Caco-2 (cell line): ENCODE measurements around the gene COPB1. TPM values are rescaled to one million over a fixed set of nuclear protein-coding genes. Genes with fewer than 3 reads are reported as not detected.

Experiments
- BruUV-seq: library from RNA; stranded (reverse); fragments of 400-500 nt; replicated peaks from 2 replicates; lab custom pipeline; 2021; lab: Mats Ljungman, UMichigan
- CTCF ChIA-PET: fragments of 300-600 bp; sonication (Branson Sonifier 250); formaldehyde crosslinking; loops from one replicate; lab custom pipeline; 2022; ENCODE audit warnings: antibody characterized with exemption; lab: Charles Lee
- POLR2A ChIA-PET: fragments of 300-600 bp; sonication (Branson Sonifier 250); formaldehyde crosslinking; loops from one replicate; lab custom pipeline; 2022; ENCODE audit warnings: antibody characterized with exemption; lab: Charles Lee
- DNase-seq, 2 experiments: peaks; one replicate each; pipeline versions ENCODE4 v3.0.0 to v3.0.0-alpha.2; 2020 to 2022
- H3K27me3 ChIP-seq: replicated peaks from 2 replicates; pipeline ENCODE4 v1.6.0; 2011; ENCODE audit warnings: low read length; ENCODE audit not compliant: control insufficient read depth, insufficient read depth
- H3K36me3 ChIP-seq: 2 replicates; pipeline ENCODE4 v1.5.1; 2011; ENCODE audit warnings: low read length; ENCODE audit not compliant: control insufficient read depth, insufficient read depth
- H3K4me1 ChIP-seq: fragments of 250-450 bp; sonication (Bioruptor Pico); 2 replicates; pipeline ENCODE4 v1.5.1; 2020; ENCODE audit warnings: mild to moderate bottlenecking
- H3K4me3 ChIP-seq: 2 replicates; pipeline ENCODE4 v1.5.1; 2011; ENCODE audit warnings: low read depth, mild to moderate bottlenecking, control low read depth, low read length
- H3K9me3 ChIP-seq: fragments of 250-450 bp; sonication (Bioruptor Pico); 2 replicates; pipeline ENCODE4 v1.5.1; 2020; ENCODE audit warnings: mild to moderate bottlenecking, moderate library complexity
- H3K27ac Mint-ChIP-seq: one replicate; pipeline ENCODE4 v1.8.0; 2022; ENCODE audit warnings: mixed read lengths; ENCODE audit not compliant: unreplicated experiment
- H3K27me3 Mint-ChIP-seq: one replicate; pipeline ENCODE4 v1.8.0; 2022; ENCODE audit warnings: mixed read lengths; ENCODE audit not compliant: insufficient read depth, unreplicated experiment
- H3K36me3 Mint-ChIP-seq: one replicate; pipeline ENCODE4 v1.8.0; 2022; ENCODE audit warnings: mild to moderate bottlenecking, mixed read lengths; ENCODE audit not compliant: insufficient read depth, unreplicated experiment
- H3K4me1 Mint-ChIP-seq: one replicate; pipeline ENCODE4 v1.8.0; 2022; ENCODE audit warnings: low read depth, mixed read lengths; ENCODE audit not compliant: unreplicated experiment
- H3K4me3 Mint-ChIP-seq: one replicate; pipeline ENCODE4 v1.8.0; 2022; ENCODE audit warnings: mild to moderate bottlenecking, moderate library complexity, mixed read lengths; ENCODE audit not compliant: unreplicated experiment
- H3K9me3 Mint-ChIP-seq: one replicate; pipeline ENCODE4 v1.8.0; 2022; ENCODE audit warnings: mixed read lengths; ENCODE audit not compliant: unreplicated experiment
- intact Hi-C: fragments of 100-400 bp; cut with micrococcal nuclease; formaldehyde crosslinking; loops from one replicate; pipeline ENCODE4 v1.10.0; 2022; ENCODE audit not compliant: unreplicated experiment
- total RNA-seq: library from RNA; stranded (reverse); gene quantifications from 2 replicates; pipeline ENCODE4 v1.2.3, GENCODE V29; 2022
- TF ChIP-seq, protein P1 (sequence below), 2 experiments: fragments of 200-600 bp in 1 of 2; IDR thresholded peaks; 1 replicate in 1 of 2; 2 replicates in 1 of 2; pipeline versions ENCODE4 v1.5.1 to v1.8.0; 2011 to 2022; ENCODE audit warnings: antibody characterized with exemption in 1 of 2, control low read depth in 1 of 2, inconsistent platforms in 1 of 2, low read depth in 1 of 2, low read length in 1 of 2, mild to moderate bottlenecking in 1 of 2, moderate library complexity in 1 of 2; ENCODE audit not compliant: insufficient read depth in 1 of 2, severe bottlenecking in 1 of 2, unreplicated experiment in 1 of 2

The COPB1 gene
- total RNA-seq, 1 experiment from 2014 or later, result 125 TPM

DNA sequence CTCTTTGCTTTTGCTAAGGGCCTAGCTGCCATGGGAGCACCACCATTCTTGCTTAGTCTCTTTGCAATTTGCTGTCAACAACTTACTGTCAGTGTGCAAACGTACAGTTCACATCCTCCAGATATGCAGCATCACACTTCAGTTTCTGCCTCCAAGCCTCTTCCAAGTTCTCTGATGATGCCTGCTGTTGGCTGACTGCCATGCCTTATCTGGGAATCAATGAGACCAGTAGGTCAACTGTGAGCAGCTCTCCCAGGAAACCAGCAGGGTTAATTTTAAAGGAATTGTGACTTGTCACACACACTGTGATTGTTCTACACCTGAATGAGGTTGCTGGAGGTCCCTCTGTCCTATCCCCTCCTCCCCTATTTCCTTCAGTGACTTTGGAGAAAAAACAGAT is 56.0 kb downstream of the COPB1 start:
- DNase-seq, result no peak
- ChIA-PET CTCF (interaction anchor here (1.3 kb wide), 1 partner anchor 143 kb away, joined by 4 read pairs; no protein-coding TSS in a partner anchor), POLR2A (no interaction called here)
- no peaks in the 10 kb centered on the region for H3K27me3 ChIP-seq
- no peaks in the 10 kb centered on the region for H3K36me3 ChIP-seq
- Mint-ChIP-seq H3K4me3 (no peak overlapping the region), H3K9me3 (no peaks in the 10 kb centered on the region), H3K4me1 (no peaks in the 10 kb centered on the region), H3K27me3 (no peaks in the 10 kb centered on the region), H3K36me3 (no peaks in the 10 kb centered on the region), H3K27ac (no peak overlapping the region)
- intact Hi-C loops, result no loop called here
- no peak overlapping the region for H3K4me3 ChIP-seq
- no peaks in the 10 kb centered on the region for H3K4me1 ChIP-seq
- H3K9me3 ChIP-seq, result no peaks in the 10 kb centered on the region
- no TSS peak for BruUV-seq
- TF ChIP-seq, protein P1, sequence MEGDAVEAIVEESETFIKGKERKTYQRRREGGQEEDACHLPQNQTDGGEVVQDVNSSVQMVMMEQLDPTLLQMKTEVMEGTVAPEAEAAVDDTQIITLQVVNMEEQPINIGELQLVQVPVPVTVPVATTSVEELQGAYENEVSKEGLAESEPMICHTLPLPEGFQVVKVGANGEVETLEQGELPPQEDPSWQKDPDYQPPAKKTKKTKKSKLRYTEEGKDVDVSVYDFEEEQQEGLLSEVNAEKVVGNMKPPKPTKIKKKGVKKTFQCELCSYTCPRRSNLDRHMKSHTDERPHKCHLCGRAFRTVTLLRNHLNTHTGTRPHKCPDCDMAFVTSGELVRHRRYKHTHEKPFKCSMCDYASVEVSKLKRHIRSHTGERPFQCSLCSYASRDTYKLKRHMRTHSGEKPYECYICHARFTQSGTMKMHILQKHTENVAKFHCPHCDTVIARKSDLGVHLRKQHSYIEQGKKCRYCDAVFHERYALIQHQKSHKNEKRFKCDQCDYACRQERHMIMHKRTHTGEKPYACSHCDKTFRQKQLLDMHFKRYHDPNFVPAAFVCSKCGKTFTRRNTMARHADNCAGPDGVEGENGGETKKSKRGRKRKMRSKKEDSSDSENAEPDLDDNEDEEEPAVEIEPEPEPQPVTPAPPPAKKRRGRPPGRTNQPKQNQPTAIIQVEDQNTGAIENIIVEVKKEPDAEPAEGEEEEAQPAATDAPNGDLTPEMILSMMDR (IDR thresholded peaks at IDR 0.05; ENCODE audit: insufficient read depth in 1 of 2, low read depth in 1 of 2, low read length in 1 of 2, severe bottlenecking in 1 of 2, unreplicated experiment in 1 of 2), result no peak

DNA sequence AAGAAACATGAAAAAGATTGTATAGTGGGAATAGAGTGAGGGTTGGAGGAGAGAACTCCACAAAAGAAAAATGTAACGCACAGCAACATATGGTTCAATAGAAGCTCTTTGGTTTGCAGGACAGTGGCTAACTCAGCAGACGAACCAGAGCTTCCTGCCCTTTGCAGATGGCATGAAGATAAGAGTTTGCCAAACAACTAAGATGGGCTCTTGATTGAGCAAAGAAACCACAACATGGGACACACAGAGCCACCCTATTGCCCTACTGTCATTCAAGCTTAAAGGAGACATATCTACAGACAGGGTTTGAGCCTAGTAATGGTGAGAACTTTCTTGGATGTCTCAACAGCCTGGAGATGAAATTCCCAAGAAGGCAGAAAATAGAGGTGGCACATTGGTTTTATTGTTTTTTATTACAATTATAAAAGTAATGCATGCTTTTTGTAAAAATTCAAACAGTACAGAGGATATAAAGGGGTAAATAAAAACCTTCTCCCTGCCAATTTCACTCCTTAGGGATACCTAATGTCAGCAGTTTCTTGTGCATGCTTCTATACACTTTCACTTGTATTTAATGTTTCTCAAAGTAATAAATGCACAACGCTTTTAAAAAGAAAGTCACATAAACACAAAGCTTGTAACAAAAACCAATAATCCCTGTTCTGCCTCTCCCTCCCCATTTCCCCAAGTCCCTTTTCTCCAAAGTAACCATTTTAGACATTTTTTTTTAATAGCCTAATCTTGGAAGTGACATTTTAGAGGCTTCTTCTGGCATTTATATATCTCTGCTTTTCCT is 63.7 kb downstream of the COPB1 start:
- Histone ChIP-seq H3K27me3 (no peaks in the 10 kb centered on the region), H3K9me3 (no peaks in the 10 kb centered on the region), H3K4me3 (no peak overlapping the region), H3K4me1 (no peaks in the 10 kb centered on the region), H3K36me3 (no peaks in the 10 kb centered on the region)
- ChIA-PET POLR2A (interaction anchor here (0.7 kb wide), 1 partner anchor 76 kb away, joined by 5 read pairs; no protein-coding TSS in a partner anchor), CTCF (no interaction called here)
- Mint-ChIP-seq H3K4me3 (no peak overlapping the region), H3K27me3 (peaks cover 8% of the 10 kb centered on the region), H3K36me3 (no peaks in the 10 kb centered on the region), H3K9me3 (peaks cover 10% of the 10 kb centered on the region), H3K4me1 (no peaks in the 10 kb centered on the region), H3K27ac (no peak overlapping the region)
- TF ChIP-seq, protein P1 (IDR thresholded peaks at IDR 0.05; ENCODE audit: insufficient read depth in 1 of 2, low read depth in 1 of 2, low read length in 1 of 2, severe bottlenecking in 1 of 2, unreplicated experiment in 1 of 2), result no peak
- intact Hi-C loops, result no loop called here
- no TSS peak for BruUV-seq
- no peak for DNase-seq

DNA sequence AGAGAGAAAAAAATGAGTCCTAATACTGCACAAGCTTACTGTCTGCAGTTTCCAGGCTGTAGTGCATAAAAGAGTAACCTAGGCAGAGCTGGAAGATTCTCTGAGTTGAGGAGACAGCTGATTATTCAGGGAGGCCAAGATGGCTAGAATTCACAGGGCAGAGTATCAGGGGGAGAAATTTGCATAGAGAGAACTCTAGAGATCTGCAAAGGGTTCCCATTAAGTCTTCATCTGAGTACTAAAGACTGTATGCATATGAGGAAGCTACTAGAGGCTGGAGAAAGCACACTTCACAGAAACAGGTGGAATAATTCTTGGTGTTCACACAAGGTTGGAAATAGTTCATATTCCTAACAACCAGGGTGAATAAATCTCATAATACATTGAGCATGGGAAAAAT is 74.0 kb downstream of the COPB1 start:
- no peaks in the 10 kb centered on the region for H3K36me3 Mint-ChIP-seq
- CTCF ChIA-PET, result no interaction called here
- H3K27me3 ChIP-seq, result no peaks in the 10 kb centered on the region

More for the DNA sequence above, 74.0 kb downstream of the COPB1 start:
- Histone ChIP-seq H3K36me3 (no peaks in the 10 kb centered on the region), H3K4me3 (no peak overlapping the region), H3K9me3 (no peaks in the 10 kb centered on the region), H3K4me1 (peaks cover 19% of the 10 kb centered on the region)
- H3K27me3 Mint-ChIP-seq, result no peaks in the 10 kb centered on the region
- BruUV-seq, result no TSS peak
- no peak for DNase-seq
- TF ChIP-seq, protein P1 (IDR thresholded peaks at IDR 0.05; ENCODE audit: insufficient read depth in 1 of 2, low read depth in 1 of 2, low read length in 1 of 2, severe bottlenecking in 1 of 2, unreplicated experiment in 1 of 2), result no peak
- no peaks in the 10 kb centered on the region for H3K4me1 Mint-ChIP-seq
- intact Hi-C loops, result no loop called here
- POLR2A ChIA-PET, result no interaction called here
- H3K9me3 Mint-ChIP-seq, result no peaks in the 10 kb centered on the region
- H3K4me3 Mint-ChIP-seq, result no peak overlapping the region
- no peak overlapping the region for H3K27ac Mint-ChIP-seq
